ENCODE measurements around the gene PSMC3.

DNA sequence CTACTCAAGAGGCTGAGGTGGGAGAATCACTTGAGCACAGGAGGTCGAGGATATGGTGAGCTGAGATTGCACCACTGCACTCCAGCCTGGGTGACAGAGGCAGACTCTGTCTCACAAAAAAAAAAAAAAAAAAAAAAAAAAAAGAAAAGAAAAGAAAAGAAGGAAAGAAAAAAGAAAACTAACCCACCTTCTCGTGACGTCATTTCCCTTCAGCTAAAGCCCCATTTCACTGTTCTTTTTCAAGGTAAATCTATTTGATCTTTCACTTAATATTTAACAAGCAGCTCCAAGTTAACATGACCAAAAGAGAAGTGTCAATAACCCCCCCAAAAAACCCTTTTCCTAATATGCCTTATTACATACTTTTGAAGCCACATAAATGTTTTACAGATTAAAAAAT, 17.6 kb upstream of the PSMC3 start:
- no peak for TF ChIP-seq CBFB (CRISPR knock-in tag; IDR thresholded peaks at IDR 0.05)
- TF ChIP-seq SIX5 (IDR thresholded peaks at IDR 0.05; ENCODE audit: borderline replicate concordance in 1 of 2, insufficient read depth in 1 of 2, low read depth in 1 of 2, low read length in 2 of 2) = no peak
- no peak for TF ChIP-seq POLR2AphosphoS5 (IDR thresholded peaks at IDR 0.05; ENCODE audit: control insufficient read depth, insufficient read depth, low read depth, low read length)
- no peak for TF ChIP-seq KDM1A (IDR thresholded peaks at IDR 0.05)
- no peak for TF ChIP-seq ZBTB8A (IDR thresholded peaks at IDR 0.05; ENCODE audit: partially characterized antibody)
- TF ChIP-seq JUND (IDR thresholded peaks at IDR 0.05; ENCODE audit: borderline replicate concordance, low read depth, low read length) = no peak
- no peak for TF ChIP-seq JUND (tag; IDR thresholded peaks at IDR 0.05; ENCODE audit: borderline replicate concordance, low read depth, low read length)
- TF ChIP-seq MAZ (CRISPR knock-in tag; conservative IDR thresholded peaks at IDR 0.05 in 1 of 2, IDR thresholded peaks at IDR 0.05 in 1 of 2) = no peak
- no peak for TF ChIP-seq ATF1 (CRISPR knock-in tag; IDR thresholded peaks at IDR 0.05)
- TF ChIP-seq ATF1 (tag; IDR thresholded peaks at IDR 0.05) = no peak
- TF ChIP-seq JUN (IDR thresholded peaks at IDR 0.05; ENCODE audit: borderline replicate concordance, low read depth, low read length) = no peak
- TF ChIP-seq JUN (CRISPR knock-in tag; IDR thresholded peaks at IDR 0.05; ENCODE audit: borderline replicate concordance) = no peak
- no peak for TF ChIP-seq NR1H2 (CRISPR knock-in tag; IDR thresholded peaks at IDR 0.05)
- TF ChIP-seq, protein P1, sequence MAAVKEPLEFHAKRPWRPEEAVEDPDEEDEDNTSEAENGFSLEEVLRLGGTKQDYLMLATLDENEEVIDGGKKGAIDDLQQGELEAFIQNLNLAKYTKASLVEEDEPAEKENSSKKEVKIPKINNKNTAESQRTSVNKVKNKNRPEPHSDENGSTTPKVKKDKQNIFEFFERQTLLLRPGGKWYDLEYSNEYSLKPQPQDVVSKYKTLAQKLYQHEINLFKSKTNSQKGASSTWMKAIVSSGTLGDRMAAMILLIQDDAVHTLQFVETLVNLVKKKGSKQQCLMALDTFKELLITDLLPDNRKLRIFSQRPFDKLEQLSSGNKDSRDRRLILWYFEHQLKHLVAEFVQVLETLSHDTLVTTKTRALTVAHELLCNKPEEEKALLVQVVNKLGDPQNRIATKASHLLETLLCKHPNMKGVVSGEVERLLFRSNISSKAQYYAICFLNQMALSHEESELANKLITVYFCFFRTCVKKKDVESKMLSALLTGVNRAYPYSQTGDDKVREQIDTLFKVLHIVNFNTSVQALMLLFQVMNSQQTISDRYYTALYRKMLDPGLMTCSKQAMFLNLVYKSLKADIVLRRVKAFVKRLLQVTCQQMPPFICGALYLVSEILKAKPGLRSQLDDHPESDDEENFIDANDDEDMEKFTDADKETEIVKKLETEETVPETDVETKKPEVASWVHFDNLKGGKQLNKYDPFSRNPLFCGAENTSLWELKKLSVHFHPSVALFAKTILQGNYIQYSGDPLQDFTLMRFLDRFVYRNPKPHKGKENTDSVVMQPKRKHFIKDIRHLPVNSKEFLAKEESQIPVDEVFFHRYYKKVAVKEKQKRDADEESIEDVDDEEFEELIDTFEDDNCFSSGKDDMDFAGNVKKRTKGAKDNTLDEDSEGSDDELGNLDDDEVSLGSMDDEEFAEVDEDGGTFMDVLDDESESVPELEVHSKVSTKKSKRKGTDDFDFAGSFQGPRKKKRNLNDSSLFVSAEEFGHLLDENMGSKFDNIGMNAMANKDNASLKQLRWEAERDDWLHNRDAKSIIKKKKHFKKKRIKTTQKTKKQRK (IDR thresholded peaks at IDR 0.05; ENCODE audit: borderline replicate concordance, low read depth, low read length) = no peak
